Pancreas (tissue), 10 donors: ENCODE measurements around the gene CPB2. TPM values are rescaled to one million over a fixed set of nuclear protein-coding genes. Genes with fewer than 3 reads are reported as not detected.

ENCODE experiments used
- ATAC-seq, 4 donors: fragments of 200-7000 bp; cut with Tn5 transposase; one replicate each; pipeline versions ENCODE4 v1.8.0 to v1.9.1; 2020; ENCODE audit warnings: mild to moderate bottlenecking in 4 of 4, moderate library complexity in 4 of 4
- DNase-seq, 6 donors: peaks; one replicate each; pipeline ENCODE4 v3.0.0-alpha.2; 2020
- FAIRE-seq: peaks from 2 replicates; lab custom pipeline; 2012; peaks lifted over from hg19 to GRCh38; lab: Jason Lieb, UNC
- H3K27ac ChIP-seq, 4 donors: fragments of 200-600 bp; sonication (generic); 1 replicate in 3 of 4; 2 replicates in 1 of 4; pipeline versions ENCODE4 v1.5.0 to v1.8.0; 2020
- H3K27me3 ChIP-seq, 4 donors: fragments of 200-600 bp; one replicate each; pipeline ENCODE4 v1.8.0; 2021
- H3K36me3 ChIP-seq, 3 donors: fragments of 200-600 bp; sonication (generic) in 1 of 3; one replicate each; pipeline versions ENCODE4 v1.5.0 to v1.8.0; 2020 to 2021
- H3K4me1 ChIP-seq, 3 donors: fragments of 200-600 bp; one replicate each; pipeline ENCODE4 v1.8.0; 2021
- H3K4me3 ChIP-seq, 4 donors: fragments of 200-600 bp; sonication (generic) in 2 of 4; one replicate each; pipeline versions ENCODE4 v1.5.0 to v1.8.0; 2020 to 2021
- H3K9me3 ChIP-seq, 4 donors: fragments of 200-600 bp; one replicate each; pipeline ENCODE4 v1.8.0; 2021
- WGBS, 2 donors: extraction: QIAGEN DNeasy Blood & Tissue Kit; methylation state at CpG; one replicate each; pipeline ENCODE4 v1.1.7; 2013; 5-methylcytosine and 5-hydroxymethylcytosine counted together
- intact Hi-C, 3 donors: fragments of 100-400 bp; cut with DNase I; formaldehyde crosslinking; loops; one replicate each; pipeline versions ENCODE4 v1.11.1 to v1.14.2; 2022
- polyA plus RNA-seq, 2 donors: library from polyadenylated mRNA; stranded (reverse); fragments of 200-250 nt; gene quantifications; one replicate each; pipeline ENCODE4 v1.2.3, GENCODE V29; 2013
- total RNA-seq, 6 donors: library from RNA; stranded (reverse); fragmentation: NEBNext Ultra II Directional in 4 of 6; extraction: Animal tissue kit (Norgen Biotek cat#: 25700) in 4 of 6; gene quantifications; one replicate each; pipeline versions ENCODE4 v1.2.1 to v1.2.4, GENCODE V29; 2021 to 2023
- TF ChIP-seq, protein P1 (sequence below), 4 donors: fragments of 200-600 bp; sonication (generic) in 3 of 4; IDR thresholded peaks; one replicate each; pipeline versions ENCODE4 v1.5.0 to v1.8.0; 2021; ENCODE audit warnings: antibody characterized with exemption in 4 of 4
- donor health status: healthy with polysubstance abuse.
- donor health status: DM: no; HTN: no; CAD: no; lungs with moderate emphysema.
- donor health status: DM: no; HTN: no; CAD: no.
- donor health status: control.
- donor health status: control.
- donor health status: Bipolar disorder and iron deficiency.
- donor health status: DM: yes; HTN: yes; CAD: no.
- donor health status: DM: no; HTN: no; CAD: no.
- donor health status: DM: no; HTN: no; CAD: no.
- donor health status: DM: yes; HTN: yes; CAD: no.

The CPB2 gene
- total and polyA plus RNA-seq, 8 donors: 0.08 to 0.94 (median 0.58) TPM; not detected in 1

DNA sequence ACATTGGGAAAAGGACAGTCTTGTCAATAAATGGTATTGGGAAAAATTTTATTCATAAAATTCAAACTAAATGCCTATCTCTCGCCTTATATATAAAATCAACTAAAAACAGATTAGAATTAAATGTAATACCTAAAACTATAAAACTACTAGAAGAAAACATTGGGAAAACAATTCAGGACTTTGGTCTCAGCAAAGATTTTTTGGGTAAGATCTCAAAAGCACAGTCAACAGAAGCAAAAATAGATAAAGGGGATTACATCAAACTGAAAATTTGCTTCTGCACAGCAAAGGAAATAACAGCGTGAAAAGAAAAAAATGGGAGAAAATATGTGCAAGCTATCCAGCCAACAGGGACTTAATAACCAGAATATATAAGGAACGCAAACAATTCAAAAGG, 28.0 kb downstream of the CPB2 start:
- no peak overlapping the region for H3K27ac ChIP-seq
- 89 to 90% methylated on average over 3 of the region's 3 CpGs for WGBS, 2 donors
- no peak for FAIRE-seq
- no peaks in the 10 kb centered on the region for H3K36me3 ChIP-seq
- no peak overlapping the region for H3K4me3 ChIP-seq
- DNase-seq: no peak
- no peaks in the 10 kb centered on the region for H3K9me3 ChIP-seq
- ATAC-seq: no peak
- H3K4me1 ChIP-seq: no peaks in the 10 kb centered on the region
- TF ChIP-seq, protein P1, sequence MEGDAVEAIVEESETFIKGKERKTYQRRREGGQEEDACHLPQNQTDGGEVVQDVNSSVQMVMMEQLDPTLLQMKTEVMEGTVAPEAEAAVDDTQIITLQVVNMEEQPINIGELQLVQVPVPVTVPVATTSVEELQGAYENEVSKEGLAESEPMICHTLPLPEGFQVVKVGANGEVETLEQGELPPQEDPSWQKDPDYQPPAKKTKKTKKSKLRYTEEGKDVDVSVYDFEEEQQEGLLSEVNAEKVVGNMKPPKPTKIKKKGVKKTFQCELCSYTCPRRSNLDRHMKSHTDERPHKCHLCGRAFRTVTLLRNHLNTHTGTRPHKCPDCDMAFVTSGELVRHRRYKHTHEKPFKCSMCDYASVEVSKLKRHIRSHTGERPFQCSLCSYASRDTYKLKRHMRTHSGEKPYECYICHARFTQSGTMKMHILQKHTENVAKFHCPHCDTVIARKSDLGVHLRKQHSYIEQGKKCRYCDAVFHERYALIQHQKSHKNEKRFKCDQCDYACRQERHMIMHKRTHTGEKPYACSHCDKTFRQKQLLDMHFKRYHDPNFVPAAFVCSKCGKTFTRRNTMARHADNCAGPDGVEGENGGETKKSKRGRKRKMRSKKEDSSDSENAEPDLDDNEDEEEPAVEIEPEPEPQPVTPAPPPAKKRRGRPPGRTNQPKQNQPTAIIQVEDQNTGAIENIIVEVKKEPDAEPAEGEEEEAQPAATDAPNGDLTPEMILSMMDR (IDR thresholded peaks at IDR 0.05): no peak
- intact Hi-C loops: no loop called here
- no peaks in the 10 kb centered on the region for H3K27me3 ChIP-seq

DNA sequence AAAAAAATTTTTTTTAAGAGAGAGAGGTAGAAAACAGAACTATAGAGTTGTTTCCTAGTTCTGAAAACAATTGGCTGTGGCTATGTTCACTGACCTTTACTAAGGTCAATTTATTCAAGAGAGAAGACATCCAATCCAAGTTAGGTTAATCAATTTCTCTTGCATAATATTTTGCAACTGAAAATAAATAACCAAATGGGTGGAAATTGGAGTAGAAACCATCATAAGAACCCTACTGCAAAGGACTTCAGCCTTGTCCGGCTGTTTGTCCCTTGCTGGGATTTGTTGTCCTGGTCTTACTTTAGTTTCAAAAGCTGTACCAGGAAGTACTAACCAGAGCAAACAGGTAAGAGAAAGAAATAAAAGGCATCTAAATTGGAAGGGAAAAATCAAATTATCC, 29.0 kb downstream of the CPB2 start:
- DNase-seq: no peak
- 96 to 100% methylated on average over 1 of the region's 1 CpG for WGBS, 2 donors
- FAIRE-seq: no peak
- intact Hi-C loops: no loop called here
- H3K9me3 ChIP-seq: no peaks in the 10 kb centered on the region
- H3K36me3 ChIP-seq: no peaks in the 10 kb centered on the region
- TF ChIP-seq, protein P1 (IDR thresholded peaks at IDR 0.05): no peak
- no peaks in the 10 kb centered on the region for H3K4me1 ChIP-seq
- H3K27me3 ChIP-seq: no peaks in the 10 kb centered on the region
- H3K4me3 ChIP-seq: no peak overlapping the region
- ATAC-seq: no peak
- no peak overlapping the region for H3K27ac ChIP-seq

DNA sequence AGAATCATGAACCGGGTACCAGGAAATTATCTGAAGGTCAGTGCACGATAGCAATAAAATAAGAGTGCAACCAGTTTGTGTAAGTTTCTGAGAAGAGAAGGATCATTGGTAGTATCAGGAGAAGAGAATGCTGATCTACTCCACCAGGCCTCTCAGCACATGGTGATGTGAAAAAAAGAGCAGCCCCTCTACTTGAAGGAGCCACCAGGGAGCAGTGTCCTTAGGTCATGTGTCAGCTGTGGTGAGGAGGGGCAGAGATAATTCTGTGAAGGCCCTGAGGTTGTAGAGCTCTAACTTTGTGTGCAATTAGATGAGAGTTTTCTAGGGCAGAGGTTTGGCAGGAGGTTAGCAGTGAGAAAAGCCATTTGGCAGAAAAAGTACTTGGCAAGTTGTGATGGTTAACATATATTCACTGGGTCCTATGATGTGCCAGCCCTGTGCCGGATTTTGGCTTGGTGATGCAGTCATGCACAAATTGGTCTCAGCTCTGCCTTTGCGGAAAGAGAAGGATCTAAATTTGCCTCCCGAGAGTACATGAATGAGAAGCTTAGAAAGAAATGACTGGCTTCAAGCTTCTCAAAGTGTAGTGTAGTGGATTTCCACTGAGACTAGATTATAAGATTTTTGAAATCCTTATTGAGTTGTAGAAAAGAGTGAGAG, 33.1 kb downstream of the CPB2 start:
- intact Hi-C loops: no loop called here
- DNase-seq (no peak), ATAC-seq (no peak), FAIRE-seq (no peak)
- no peaks in the 10 kb centered on the region for H3K4me1 ChIP-seq
- WGBS, 2 donors: 83 to 84% methylated on average over 5 of the region's 5 CpGs
- TF ChIP-seq, protein P1 (IDR thresholded peaks at IDR 0.05): no peak
- no peak overlapping the region for H3K27ac ChIP-seq
- H3K27me3 ChIP-seq: no peaks in the 10 kb centered on the region
- no peaks in the 10 kb centered on the region for H3K9me3 ChIP-seq
- H3K4me3 ChIP-seq: no peak overlapping the region
- H3K36me3 ChIP-seq: no peaks in the 10 kb centered on the region

DNA sequence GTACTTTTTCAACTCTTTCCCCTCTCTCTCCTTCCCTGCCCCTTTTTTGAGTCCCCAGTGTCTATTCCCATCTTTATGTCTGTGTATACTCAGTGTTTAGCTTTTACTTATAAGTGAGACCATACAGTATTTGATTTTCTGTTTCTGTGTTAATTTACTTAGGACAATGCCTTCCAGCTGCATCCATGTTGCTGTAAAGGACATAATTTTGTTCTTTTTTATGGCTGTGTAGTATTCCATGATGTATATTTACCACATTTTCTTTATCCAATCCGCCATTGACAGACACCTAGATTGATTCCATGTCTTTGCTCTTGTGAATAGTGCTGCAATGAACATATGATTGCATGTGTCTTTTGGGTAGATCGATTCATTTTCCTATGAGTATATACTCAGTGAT, 41.5 kb downstream of the CPB2 start:
- Histone ChIP-seq H3K9me3 (no peaks in the 10 kb centered on the region), H3K4me1 (no peaks in the 10 kb centered on the region), H3K36me3 (no peaks in the 10 kb centered on the region), H3K27ac (no peak overlapping the region), H3K27me3 (no peaks in the 10 kb centered on the region), H3K4me3 (no peak overlapping the region)
- 88 to 93% methylated on average over 2 of the region's 2 CpGs for WGBS, 2 donors
- intact Hi-C loops: no loop called here
- ATAC-seq: no peak
- FAIRE-seq: no peak
- TF ChIP-seq, protein P1 (IDR thresholded peaks at IDR 0.05): no peak
- DNase-seq: no peak

DNA sequence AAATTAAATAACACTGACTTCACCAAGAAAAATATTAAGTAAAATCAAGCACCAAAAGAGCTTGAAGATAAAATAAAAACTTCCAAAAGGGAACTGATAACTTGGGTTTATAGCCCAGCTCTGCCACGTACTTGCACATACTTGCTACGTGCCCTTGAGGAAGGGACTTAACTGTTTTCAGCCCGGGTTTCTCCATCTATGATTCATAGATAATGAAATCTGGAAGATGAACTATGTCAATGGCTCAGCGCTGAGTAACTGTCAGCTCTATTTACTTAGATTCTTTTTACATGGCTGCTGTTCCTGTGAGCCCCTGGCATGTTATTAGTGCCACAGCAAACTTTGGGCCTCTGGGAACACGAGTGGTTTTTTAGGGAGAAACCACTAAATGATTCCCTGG, 42.6 kb downstream of the CPB2 start:
- H3K4me3 ChIP-seq: no peak overlapping the region
- TF ChIP-seq, protein P1 (IDR thresholded peaks at IDR 0.05): no peak
- no peak for FAIRE-seq
- 68 to 75% methylated on average over 5 of the region's 5 CpGs for WGBS, 2 donors
- no peak overlapping the region for H3K27ac ChIP-seq
- H3K4me1 ChIP-seq: no peaks in the 10 kb centered on the region
- no peak for DNase-seq
- intact Hi-C loops: no loop called here
- no peaks in the 10 kb centered on the region for H3K9me3 ChIP-seq
- no peak for ATAC-seq
- H3K36me3 ChIP-seq: no peaks in the 10 kb centered on the region
- H3K27me3 ChIP-seq: no peaks in the 10 kb centered on the region
